Fibroblast of peridontal ligament (primary cell): ENCODE results near the gene WNT10A.
"Not testable (repeated sequence)": the region's sequence is repeated elsewhere in the genome, so short reads cannot be mapped to it uniquely, and the experiment has no call there.

Experiments used
- DNase-seq: peaks from one replicate; pipeline ENCODE4 v3.0.0-alpha.2; 2010; ENCODE audit errors: extremely low read depth

The WNT10A gene

GRCh38 chr2:218931751-218932150 lies 51.1 kb downstream of the WNT10A start:
- not testable (repeated sequence) for DNase-seq
